IMR-90 (cell line): ENCODE measurements around the gene SFT2D3. TPM values are rescaled to one million over a fixed set of nuclear protein-coding genes. Genes with fewer than 3 reads are reported as not detected.
A peak's percentile ranks its signal among the peaks of the same experiment; 100 is the strongest.

ENCODE experiments used
- ATAC-seq: fragments of 200-7000 bp; cut with Tn5 transposase; 2 replicates; pipeline ENCODE4 v1.9.1; 2020; ENCODE audit warnings: low read depth, mild to moderate bottlenecking, moderate library complexity
- BruUV-seq: library from RNA; stranded (reverse); fragments of 400-500 nt; replicated peaks from 2 replicates; lab custom pipeline; 2021; lab: Mats Ljungman, UMichigan
- CTCF ChIA-PET: fragments of 300-600 bp; formaldehyde crosslinking; extraction: SDS; loops from one replicate; lab custom pipeline; 2021; ENCODE audit warnings: antibody characterized with exemption; lab: Yijun Ruan, JAX
- POLR2A ChIA-PET: fragments of 300-600 bp; sonication (Branson Sonifier 250); formaldehyde crosslinking; loops from one replicate; lab custom pipeline; 2022; ENCODE audit warnings: antibody characterized with exemption; ENCODE audit not compliant: unreplicated experiment; lab: Charles Lee
- DNase-seq: peaks from one replicate; pipeline ENCODE4 v3.0.0; 2013
- H2AFZ ChIP-seq: replicated peaks from 2 replicates; pipeline ENCODE3; 2013; ENCODE audit warnings: low read length, mild to moderate bottlenecking; ENCODE audit not compliant: poor library complexity
- H2AK5ac ChIP-seq: 2 replicates; pipeline ENCODE4 v1.6.1; 2013; ENCODE audit warnings: low read depth, low read length, inconsistent platforms
- H2AK9ac ChIP-seq: replicated peaks from 2 replicates; pipeline ENCODE3; 2013; ENCODE audit warnings: mild to moderate bottlenecking, low read depth, low read length, moderate library complexity; ENCODE audit not compliant: poor library complexity
- H2BK120ac ChIP-seq: 2 replicates; pipeline ENCODE4 v1.6.1; 2013; ENCODE audit warnings: low read depth, low read length, inconsistent platforms
- H2BK15ac ChIP-seq: 3 replicates; pipeline ENCODE4 v1.6.1; 2013; ENCODE audit warnings: low read depth, low read length, inconsistent platforms
- H2BK20ac ChIP-seq: 2 replicates; pipeline ENCODE4 v1.6.1; 2013; ENCODE audit warnings: low read depth, mild to moderate bottlenecking, inconsistent platforms, low read length, moderate library complexity
- H2BK5ac ChIP-seq: 2 replicates; pipeline ENCODE4 v1.6.1; 2013; ENCODE audit warnings: mild to moderate bottlenecking, low read depth, low read length, inconsistent platforms; ENCODE audit not compliant: poor library complexity, severe bottlenecking
- H3K14ac ChIP-seq: replicated peaks from 2 replicates; pipeline ENCODE4 v1.6.1; 2013; ENCODE audit warnings: low read depth, low read length, inconsistent platforms
- H3K18ac ChIP-seq: 2 replicates; pipeline ENCODE4 v1.6.1; 2013; ENCODE audit warnings: low read depth, low read length, control low read depth
- H3K23ac ChIP-seq: 2 replicates; pipeline ENCODE4 v1.6.1; 2013; ENCODE audit warnings: low read depth, low read length, inconsistent platforms
- H3K27ac ChIP-seq: 2 replicates; pipeline ENCODE4 v1.5.1; 2013; ENCODE audit warnings: mild to moderate bottlenecking, control low read depth, low read length; ENCODE audit not compliant: insufficient read depth
- H3K27me3 ChIP-seq: 2 replicates; pipeline ENCODE4 v1.6.1; 2013; ENCODE audit warnings: low read length; ENCODE audit not compliant: control insufficient read depth, insufficient read depth
- H3K36me3 ChIP-seq: 2 replicates; pipeline ENCODE4 v1.6.1; 2013; ENCODE audit warnings: low read length, mixed read lengths; ENCODE audit not compliant: control insufficient read depth, insufficient read depth
- H3K4ac ChIP-seq: 2 replicates; pipeline ENCODE4 v1.6.1; 2013; ENCODE audit warnings: low read depth, low read length, inconsistent platforms
- H3K4me1 ChIP-seq: 2 replicates; pipeline ENCODE4 v1.6.1; 2013; ENCODE audit warnings: low read length, mixed read lengths; ENCODE audit not compliant: control insufficient read depth, insufficient read depth
- H3K4me2 ChIP-seq: 2 replicates; pipeline ENCODE4 v1.6.1; 2013; ENCODE audit warnings: low read depth, mild to moderate bottlenecking, control low read depth, low read length, moderate library complexity
- H3K4me3 ChIP-seq: 2 replicates; pipeline ENCODE4 v1.5.1; 2013; ENCODE audit warnings: low read depth, mild to moderate bottlenecking, control low read depth, low read length, moderate library complexity; ENCODE audit not compliant: insufficient read depth
- H3K56ac ChIP-seq: 2 replicates; pipeline ENCODE4 v1.6.1; 2013; ENCODE audit warnings: low read length, inconsistent platforms; ENCODE audit not compliant: insufficient read depth; ENCODE audit errors: extremely low read depth
- H3K79me1 ChIP-seq, 2 experiments: 2 replicates each; pipeline ENCODE4 v1.6.1; 2013; ENCODE audit warnings: low read length in 2 of 2, inconsistent platforms in 1 of 2, low read depth in 1 of 2
- H3K9ac ChIP-seq: 2 replicates; pipeline ENCODE4 v1.6.1; 2013; ENCODE audit warnings: low read depth, low read length, control low read depth
- H3K9me1 ChIP-seq: 2 replicates; pipeline ENCODE4 v1.6.1; 2013; ENCODE audit warnings: low read length, inconsistent platforms; ENCODE audit not compliant: insufficient read depth
- H3K9me3 ChIP-seq: 2 replicates; pipeline ENCODE4 v1.6.1; 2013; ENCODE audit warnings: low read length; ENCODE audit not compliant: control insufficient read depth, insufficient read depth
- H4K20me1 ChIP-seq: 2 replicates; pipeline ENCODE4 v1.6.1; 2013; ENCODE audit warnings: low read length, inconsistent platforms; ENCODE audit not compliant: insufficient read depth
- H4K5ac ChIP-seq: 2 replicates; pipeline ENCODE4 v1.6.1; 2013; ENCODE audit warnings: mild to moderate bottlenecking, low read depth, low read length, control low read depth
- H4K8ac ChIP-seq, 2 experiments: 2 replicates each; pipeline ENCODE4 v1.6.1; 2013; ENCODE audit warnings: low read depth in 2 of 2, low read length in 2 of 2, control low read depth in 1 of 2, inconsistent platforms in 1 of 2
- H4K91ac ChIP-seq: 2 replicates; pipeline ENCODE4 v1.6.1; 2013; ENCODE audit warnings: low read depth, low read length, inconsistent platforms; ENCODE audit not compliant: insufficient read depth
- BHLHE40 ChIP-seq: fragments of 150-350 bp; IDR thresholded peaks from 2 replicates; pipeline ENCODE4 v1.6.1; 2016; ENCODE audit warnings: mild to moderate bottlenecking, low read depth, low read length
- CHD1 ChIP-seq: IDR thresholded peaks from 2 replicates; pipeline ENCODE4 v1.6.1; 2012; ENCODE audit warnings: low read depth, low read length, improper control_type of control experiment
- WGBS, 2 experiments: methylation state at CpG; one replicate each; pipeline versions ENCODE4 v1.1.5 to v1.1.7; 2013; ENCODE audit warnings: missing lambda C conversion rate in 2 of 2; ENCODE audit not compliant: insufficient read length in 1 of 2; ENCODE audit errors: extremely low coverage in 2 of 2; 5-methylcytosine and 5-hydroxymethylcytosine counted together
- dilution Hi-C: fragments of 300-500 bp; cut with HindIII; formaldehyde crosslinking; loops from one replicate; pipeline ENCODE4 v1.14.3; 2018; ENCODE audit warnings: low sequenced_read_pairs; ENCODE audit not compliant: unreplicated experiment
- in situ Hi-C: fragments of 300-500 bp; cut with MboI; formaldehyde crosslinking; loops from 3 replicates; pipeline ENCODE4 v1.14.3; 2019; ENCODE audit warnings: low sequenced_read_pairs, inconsistent platforms, mixed read lengths
- intact Hi-C: fragments of 100-400 bp; cut with micrococcal nuclease; formaldehyde crosslinking; loops from 2 replicates; pipeline ENCODE4 v1.10.0; 2022
- polyA plus RNA-seq, 3 experiments: library from polyadenylated mRNA; depleted of rRNA; stranded (reverse); fragments of >200 nt; gene quantifications; 2 replicates each; pipeline ENCODE4 v1.2.3, GENCODE V29; 2012; ENCODE audit warnings: low replicate concordance in 1 of 3
- total RNA-seq: library from RNA; depleted of rRNA; stranded (reverse); fragments of >200 nt; gene quantifications from 2 replicates; pipeline ENCODE4 v1.2.3, GENCODE V29; 2012

SFT2D3 gene
- total and polyA plus RNA-seq, 2 of the 4 experiments (the other 2 are of a cell fraction) = 2.5 to 3.1 TPM

- Histone ChIP-seq H2BK120ac (no peak overlapping the region), H3K4me1 (peaks cover 1% of the 10 kb centered on the region; the same call in 1 of the 2 replicates), H4K20me1 (no peaks in the 10 kb centered on the region), H4K8ac (no peak overlapping the region), H2BK5ac (no peak overlapping the region), H3K23ac (no peak overlapping the region), H3K79me1 (peaks cover 0 to 9% of the 10 kb centered on the region in 2 experiments; a peak in 1 of 4 replicates), H4K5ac (no peak overlapping the region), H3K4ac (no peak overlapping the region), H2AK5ac (no peak overlapping the region), H3K56ac (no peak overlapping the region), H3K14ac (no peak overlapping the region), H2BK15ac (no peak overlapping the region), H3K4me2 (no peak overlapping the region), H3K9ac (no peak overlapping the region), H2AFZ (no peak overlapping the region), H3K27me3 (no peaks in the 10 kb centered on the region), H3K4me3 (no peak overlapping the region), H3K18ac (no peak overlapping the region), H3K36me3 (peaks cover 31% of the 10 kb centered on the region), H2BK20ac (no peak overlapping the region), H2AK9ac (no peak overlapping the region), H3K9me1 (peaks cover 8% of the 10 kb centered on the region), H3K27ac (no peak overlapping the region), H3K9me3 (no peaks in the 10 kb centered on the region), H4K91ac (no peak overlapping the region)
- dilution Hi-C loops = no loop called here
- in situ Hi-C loops = no loop called here
- intact Hi-C loops = no loop called here
- ChIA-PET CTCF (no interaction called here), POLR2A (no interaction called here)
- BruUV-seq = no TSS peak
- ATAC-seq (peak; percentile 85), DNase-seq (peak; percentile 68)
- WGBS, 2 experiments = no CpG with 5 or more reads among the region's 6 CpGs
- TF ChIP-seq BHLHE40 (peak; percentile 66), CHD1 (no peak)
Measured at GRCh38 chr2:127721311-127721977, 20.1 kb downstream of the SFT2D3 start.
